COLO668 (cell line): ENCODE results near the gene C10orf53.
"Not testable (repeated sequence)": the region's sequence is repeated elsewhere in the genome, so short reads cannot be mapped to it uniquely, and the experiment has no call there.

Source experiments
- DNase-seq: peaks from one replicate; lab custom pipeline; 2025; ENCODE audit not compliant: unreplicated experiment; lab: John Stamatoyannopoulos, UW

Gene C10orf53

GRCh38 chr10:49686651-49687050, 7.2 kb downstream of the C10orf53 start:
- DNase-seq, result no peak

- no peak for DNase-seq
These were observed 8.9 kb downstream of the C10orf53 start for GRCh38 chr10:49688261-49688846.

- DNase-seq, result no peak
These were observed 9.5 kb downstream of the C10orf53 start for GRCh38 chr10:49688920-49689319.

- DNase-seq, result no peak
These were observed 10.5 kb downstream of the C10orf53 start for GRCh38 chr10:49689882-49690510.

GRCh38 chr10:49690698-49691356, 11.4 kb downstream of the C10orf53 start:
- peak; percentile 3 for DNase-seq

- no peak for DNase-seq
These were observed 12.1 kb downstream of the C10orf53 start for GRCh38 chr10:49691588-49691987.

GRCh38 chr10:49694466-49694865, 15.0 kb downstream of the C10orf53 start:
- DNase-seq, result no peak

GRCh38 chr10:49696311-49696710, 16.9 kb downstream of the C10orf53 start:
- no peak for DNase-seq

GRCh38 chr10:49698679-49699078, 19.2 kb downstream of the C10orf53 start:
- no peak for DNase-seq

- DNase-seq, result no peak
These were observed 20.8 kb downstream of the C10orf53 start for GRCh38 chr10:49700211-49700610.

GRCh38 chr10:49700997-49701396, 21.5 kb downstream of the C10orf53 start:
- DNase-seq, result peak; percentile 5

GRCh38 chr10:49707585-49707984, 28.1 kb downstream of the C10orf53 start:
- DNase-seq, result no peak

GRCh38 chr10:49709934-49710333, 30.5 kb downstream of the C10orf53 start:
- no peak for DNase-seq

- no peak for DNase-seq
These were observed 31.5 kb downstream of the C10orf53 start for GRCh38 chr10:49710966-49711365.

- DNase-seq, result no peak
These were observed 32.0 kb downstream of the C10orf53 start for GRCh38 chr10:49711481-49711880.

- DNase-seq, result no peak
These were observed 33.8 kb downstream of the C10orf53 start for GRCh38 chr10:49713266-49713665.

GRCh38 chr10:49715157-49715556, 35.7 kb downstream of the C10orf53 start:
- DNase-seq, result not testable (repeated sequence)

GRCh38 chr10:49726593-49726992, 47.1 kb downstream of the C10orf53 start:
- no peak for DNase-seq

- DNase-seq, result no peak
These were observed 54.4 kb downstream of the C10orf53 start for GRCh38 chr10:49733866-49734265.

- DNase-seq, result no peak
These were observed 55.2 kb downstream of the C10orf53 start for GRCh38 chr10:49734676-49735075.

- no peak for DNase-seq
These were observed 55.7 kb downstream of the C10orf53 start for GRCh38 chr10:49735161-49735560.

GRCh38 chr10:49735848-49736563, 56.6 kb downstream of the C10orf53 start:
- no peak for DNase-seq
